Stimulated activated naive CD8-positive, alpha-beta T cell treated with anti-CD3 and anti-CD28 coated beads, Interleukin-15, amount 100 ng/mL, for 72 hours (primary cell): ENCODE data around the gene SMC5.

Experiments used
- ATAC-seq: fragments of 150-1000 bp; cut with Tn5 transposase; 2 replicates; pipeline ENCODE4 v1.10.0; 2021; ENCODE audit warnings: mild to moderate bottlenecking, moderate library complexity
- DNase-seq, 2 donors: peaks; one replicate each; pipeline ENCODE4 v3.0.0; 2021 to 2022
- H3K27ac Mint-ChIP-seq, 2 donors: one replicate each; pipeline ENCODE4 v1.8.0; 2022; ENCODE audit warnings: mild to moderate bottlenecking in 2 of 2, mixed read lengths in 2 of 2, moderate library complexity in 2 of 2
- H3K27me3 Mint-ChIP-seq: one replicate; pipeline ENCODE4 v1.8.0; 2022; ENCODE audit warnings: mixed read lengths
- H3K4me1 Mint-ChIP-seq: one replicate; pipeline ENCODE4 v1.8.0; 2022; ENCODE audit warnings: mild to moderate bottlenecking, mixed read lengths
- H3K4me3 Mint-ChIP-seq, 2 donors: one replicate each; pipeline ENCODE4 v1.8.0; 2022; ENCODE audit warnings: mild to moderate bottlenecking in 2 of 2, mixed read lengths in 2 of 2, moderate library complexity in 1 of 2
- H3K9me3 Mint-ChIP-seq, 2 donors: one replicate each; pipeline ENCODE4 v1.8.0; 2022; ENCODE audit warnings: mixed read lengths in 2 of 2

The SMC5 gene

GRCh38 chr9:70402213-70402612, 143.4 kb downstream of the SMC5 start:
- ATAC-seq (no peak), DNase-seq (no peak)
- peaks cover 89% of the 10 kb centered on the region for H3K4me1 Mint-ChIP-seq
- H3K4me3 Mint-ChIP-seq, result no peak overlapping the region
- no peaks in the 10 kb centered on the region for H3K27me3 Mint-ChIP-seq
- no peak overlapping the region for H3K27ac Mint-ChIP-seq
- H3K9me3 Mint-ChIP-seq, result no peaks in the 10 kb centered on the region

- Mint-ChIP-seq H3K27ac (peak overlapping the region in 1 of 2 donors; percentile 15), H3K27me3 (no peaks in the 10 kb centered on the region), H3K9me3 (no peaks in the 10 kb centered on the region), H3K4me1 (peaks cover 89% of the 10 kb centered on the region), H3K4me3 (no peak overlapping the region)
- no peak for DNase-seq
- no peak for ATAC-seq
Measured at GRCh38 chr9:70403166-70403565, 144.4 kb downstream of the SMC5 start.

- Mint-ChIP-seq H3K9me3 (no peaks in the 10 kb centered on the region), H3K4me3 (peak overlapping the region in 1 of 2 donors; percentile 31), H3K4me1 (peaks cover 89% of the 10 kb centered on the region), H3K27me3 (no peaks in the 10 kb centered on the region), H3K27ac (peak overlapping the region in 1 of 2 donors; percentile 48)
- ATAC-seq (no peak), DNase-seq (no peak)
Measured at GRCh38 chr9:70403618-70404025, 144.8 kb downstream of the SMC5 start.

DNA sequence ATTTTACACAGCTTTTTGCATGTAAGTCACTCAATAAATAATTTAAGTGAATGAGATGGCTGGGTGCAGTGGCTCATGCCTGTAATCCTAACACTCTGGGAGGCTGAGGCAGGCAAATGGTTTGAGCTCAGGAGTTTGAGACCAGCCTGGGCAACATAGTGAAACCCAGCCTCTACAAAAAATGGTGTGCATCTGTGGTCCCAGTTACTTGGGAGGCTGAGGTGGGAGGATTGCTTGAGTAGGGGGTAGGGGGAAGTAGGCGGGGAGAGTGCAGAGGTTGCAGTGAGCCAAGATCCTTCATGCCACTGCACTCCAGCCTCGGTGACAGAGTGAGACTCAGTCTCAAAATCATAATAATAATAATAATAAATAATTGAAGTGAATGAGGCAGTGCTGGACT, 145.5 kb downstream of the SMC5 start:
- Mint-ChIP-seq H3K27ac (peak overlapping the region in 1 of 2 donors; percentile 89), H3K4me1 (peaks cover 85% of the 10 kb centered on the region), H3K9me3 (no peaks in the 10 kb centered on the region), H3K4me3 (peak overlapping the region in 1 of 2 donors; percentile 35), H3K27me3 (no peaks in the 10 kb centered on the region)
- DNase-seq, result no peak
- ATAC-seq, result no peak
